CD4-positive, alpha-beta T cell treated with Interleukin-12 subunit alpha and Interleukin-12 subunit beta, for 1 hour (primary cell): Measurements from ENCODE around the gene TMEM39A.

Experiments used
- DNase-seq: peaks from one replicate; pipeline ENCODE4 v3.0.0-alpha.2; 2020

Gene TMEM39A

GRCh38 chr3:119396870-119397269 is 66.5 kb downstream of the TMEM39A start:
- DNase-seq = no peak

DNA sequence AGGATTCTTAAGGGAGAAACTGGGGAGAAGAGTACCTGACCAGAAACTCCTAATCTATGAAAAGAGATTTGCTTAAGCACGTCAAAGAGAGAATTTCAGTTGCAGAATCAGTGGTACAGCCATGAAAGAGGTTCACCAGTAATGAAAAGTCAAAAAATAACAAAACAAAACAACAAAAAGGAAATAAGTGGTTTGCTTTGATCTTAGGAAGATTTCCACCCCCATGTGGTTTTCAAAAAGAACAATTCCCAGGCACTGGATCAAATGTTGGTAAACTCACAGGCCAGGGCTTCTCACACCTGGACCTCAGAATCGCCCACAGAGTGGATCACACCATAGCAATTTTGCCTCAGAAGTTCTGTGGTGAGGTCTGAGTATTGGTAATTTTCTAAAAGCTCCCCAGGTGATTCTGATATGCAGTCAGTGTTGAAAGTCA is 67.5 kb downstream of the TMEM39A start:
- DNase-seq = no peak

DNA sequence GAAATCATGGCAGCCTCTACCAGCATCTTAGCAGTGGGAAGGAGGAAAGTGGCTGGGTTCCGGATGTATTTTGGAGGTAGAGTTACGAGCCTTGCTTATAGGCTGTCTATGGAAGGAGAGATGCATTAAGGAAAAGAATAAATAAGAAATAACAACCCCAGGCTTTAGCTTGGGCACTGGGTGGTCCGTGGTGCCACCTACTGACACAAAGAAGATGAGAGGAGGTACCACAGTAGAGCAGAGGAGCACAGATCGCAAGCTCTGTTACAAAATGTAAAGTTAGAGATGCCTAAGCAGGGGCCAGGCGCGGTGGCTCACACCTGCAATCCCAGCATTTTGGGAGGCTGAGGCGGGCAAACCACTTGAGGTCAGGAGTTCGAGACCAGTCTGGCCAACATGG is 74.8 kb downstream of the TMEM39A start:
- no peak for DNase-seq

DNA sequence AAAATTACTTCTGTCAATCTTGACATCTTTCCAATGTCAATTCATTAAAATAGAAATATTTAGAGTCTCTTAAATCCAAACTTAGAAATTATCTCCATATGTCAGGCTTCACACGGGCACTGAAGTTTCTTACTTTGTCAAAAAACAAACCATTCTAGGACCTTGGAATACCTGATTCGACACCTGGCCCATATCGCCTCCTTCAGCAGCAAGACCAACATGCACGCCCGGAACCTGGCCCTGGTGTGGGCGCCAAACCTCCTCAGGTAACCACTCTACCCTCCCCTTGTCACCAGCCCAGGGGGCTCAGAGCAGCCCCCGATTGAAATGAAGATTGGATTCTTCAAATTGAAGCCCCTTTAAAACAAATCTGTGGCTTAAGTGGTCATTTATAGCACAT is 81.3 kb downstream of the TMEM39A start:
- no peak for DNase-seq

GRCh38 chr3:119380697-119381096 is 82.7 kb downstream of the TMEM39A start:
- DNase-seq = no peak
